GDM1 (cell line): Measurements from ENCODE around the gene OR4K17.
"Not testable (repeated sequence)": the region's sequence is repeated elsewhere in the genome, so short reads cannot be mapped to it uniquely, and the experiment has no call there.

ENCODE experiments used
- DNase-seq: peaks from one replicate; lab custom pipeline; 2025; lab: John Stamatoyannopoulos, UW

The OR4K17 gene, protein sequence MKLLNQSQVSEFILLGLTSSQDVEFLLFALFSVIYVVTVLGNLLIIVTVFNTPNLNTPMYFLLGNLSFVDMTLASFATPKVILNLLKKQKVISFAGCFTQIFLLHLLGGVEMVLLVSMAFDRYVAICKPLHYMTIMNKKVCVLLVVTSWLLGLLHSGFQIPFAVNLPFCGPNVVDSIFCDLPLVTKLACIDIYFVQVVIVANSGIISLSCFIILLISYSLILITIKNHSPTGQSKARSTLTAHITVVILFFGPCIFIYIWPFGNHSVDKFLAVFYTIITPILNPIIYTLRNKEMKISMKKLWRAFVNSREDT

DNA sequence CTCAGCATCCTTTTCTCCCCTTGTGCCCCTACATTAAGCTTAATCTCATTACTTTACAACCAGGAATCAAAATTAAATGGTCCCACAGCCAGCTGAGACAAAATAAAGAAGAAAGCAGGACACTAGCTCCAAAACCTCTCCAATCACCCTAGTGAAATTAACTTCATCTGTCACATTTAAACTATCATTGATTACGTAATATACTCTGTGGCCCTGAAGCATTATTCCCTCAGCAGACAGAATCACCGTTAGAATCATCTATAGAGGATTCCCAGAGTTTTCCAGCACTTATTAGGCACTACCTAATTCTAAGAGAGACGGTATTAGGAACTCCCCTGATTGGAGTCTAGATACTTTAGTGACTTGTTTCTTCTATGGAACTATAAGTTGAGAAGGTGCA is at the start of gene OR4K17:
TSS of gene OR4K17 (plus strand) at position 302 of the 400 bp plus-strand sequence. CDS start 6,761 bp downstream, outside the sequence.
- DNase-seq: no peak

DNA sequence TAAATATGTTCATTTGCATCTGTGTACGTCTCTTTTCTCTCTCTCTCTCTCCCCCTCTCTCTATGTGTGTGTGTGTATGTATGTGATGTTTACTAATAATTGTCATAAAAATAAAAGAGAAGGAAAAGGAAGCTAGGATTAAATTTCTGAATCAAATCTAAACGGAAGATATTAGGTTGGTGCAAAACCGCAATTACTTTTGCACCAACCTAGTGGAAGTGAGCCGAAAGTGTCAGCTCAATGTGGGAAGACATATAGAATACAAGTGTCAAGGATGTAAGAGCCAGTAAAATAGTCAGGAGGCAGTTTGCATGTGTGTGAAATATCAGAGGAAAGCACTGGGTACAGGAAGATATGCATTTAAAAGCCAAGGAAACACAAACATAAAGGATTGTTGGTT is 18.5 kb upstream of the OR4K17 start:
- no peak for DNase-seq

DNA sequence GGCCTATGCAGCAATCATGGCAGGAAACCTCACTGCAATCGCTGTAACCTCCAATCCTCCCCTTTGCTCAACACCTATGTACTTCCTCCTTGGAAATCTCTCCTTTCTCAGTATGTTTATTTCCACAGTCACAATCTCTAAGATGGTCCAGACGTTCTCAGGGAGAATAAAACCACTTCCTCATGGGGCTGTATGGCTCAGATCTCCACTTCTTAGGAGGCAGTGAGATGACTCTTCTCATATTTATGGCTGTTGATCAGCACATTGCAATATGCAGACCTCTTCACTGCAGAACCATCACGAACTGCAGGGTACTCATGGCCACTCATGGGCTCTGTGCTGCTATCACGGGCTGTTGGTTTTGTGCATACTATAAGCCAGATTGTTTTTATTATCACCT is 17.1 kb upstream of the OR4K17 start:
- no peak for DNase-seq

DNA sequence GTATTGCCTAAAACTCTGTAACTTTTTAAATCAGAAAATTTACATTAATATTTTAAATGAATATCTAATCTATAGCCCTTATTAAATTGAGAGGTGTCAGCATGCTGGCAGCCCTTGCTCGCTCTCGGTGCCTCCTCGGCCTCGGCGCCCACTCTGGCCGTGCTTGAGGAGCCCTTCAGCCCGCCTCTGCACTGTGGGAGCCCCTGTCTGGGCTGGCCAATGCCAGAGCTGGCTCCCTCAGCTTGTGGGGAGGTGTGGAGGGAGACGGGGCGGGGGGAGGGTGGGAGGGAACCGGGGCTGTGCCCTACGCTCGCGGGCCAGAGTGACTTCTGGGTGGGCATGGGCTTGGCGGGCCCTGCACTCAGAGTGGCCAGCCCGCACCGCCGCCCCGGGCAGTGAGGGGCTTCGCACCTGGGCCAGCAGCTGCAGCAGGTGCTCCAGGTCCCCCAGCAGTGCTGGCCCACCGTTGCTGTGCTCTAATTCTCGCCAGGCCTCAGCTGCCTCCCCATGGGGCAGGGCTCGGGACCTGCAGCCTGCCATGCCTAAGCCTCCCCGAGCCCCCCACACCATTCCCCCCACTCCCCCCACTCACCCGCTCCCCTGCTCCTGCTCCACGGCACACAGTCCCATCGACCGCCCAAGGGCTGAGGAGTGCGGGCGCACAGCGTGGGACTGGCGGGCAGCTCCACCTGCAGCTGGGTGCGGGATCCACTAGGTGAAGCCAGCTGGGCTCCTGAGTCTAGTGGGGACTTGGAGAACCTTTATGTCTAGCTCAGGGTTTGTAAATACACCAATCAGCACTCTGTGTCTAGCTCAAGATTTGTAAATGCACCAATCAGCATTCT is 11.4 kb upstream of the OR4K17 start:
- DNase-seq: not testable (repeated sequence)

DNA sequence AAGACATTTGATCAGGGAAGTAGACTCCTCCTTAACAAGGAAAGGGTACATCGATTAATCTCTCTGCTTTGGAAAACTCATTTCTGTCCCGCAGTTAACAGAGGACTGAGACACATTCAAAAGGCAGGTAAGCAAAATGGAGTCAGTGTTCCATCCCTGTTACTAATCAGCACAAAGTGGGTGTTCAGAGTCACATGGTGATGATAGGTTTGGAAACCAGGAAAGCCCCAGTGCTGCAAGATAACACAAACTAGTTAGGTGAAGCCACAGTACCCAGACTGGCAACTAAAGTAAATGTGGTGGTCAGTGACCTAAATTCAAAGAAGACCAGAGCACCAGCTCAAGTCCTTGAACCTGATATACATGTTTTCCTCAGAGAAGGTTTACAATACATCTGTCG is 1.8 kb downstream of the OR4K17 start:
- no peak for DNase-seq

DNA sequence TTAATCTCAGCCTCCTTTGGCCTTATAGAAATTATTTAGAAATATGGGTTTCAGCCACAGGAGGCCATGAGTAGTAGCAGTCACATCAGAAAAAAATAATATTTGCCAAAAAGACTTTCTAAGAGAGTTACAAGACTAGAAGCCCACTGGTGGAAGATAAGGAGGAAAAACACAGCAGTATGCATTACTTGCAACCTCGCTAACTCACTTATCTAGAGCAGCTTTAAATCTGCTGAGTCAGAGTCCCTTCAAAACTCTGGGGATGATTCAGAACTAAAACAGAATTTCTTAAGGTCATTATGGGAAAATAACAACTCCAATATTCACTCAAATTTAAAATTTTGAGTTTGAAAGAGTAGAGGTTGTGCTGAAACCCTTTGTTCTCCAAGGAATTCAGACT is 6.2 kb downstream of the OR4K17 start:
- DNase-seq: no peak

DNA sequence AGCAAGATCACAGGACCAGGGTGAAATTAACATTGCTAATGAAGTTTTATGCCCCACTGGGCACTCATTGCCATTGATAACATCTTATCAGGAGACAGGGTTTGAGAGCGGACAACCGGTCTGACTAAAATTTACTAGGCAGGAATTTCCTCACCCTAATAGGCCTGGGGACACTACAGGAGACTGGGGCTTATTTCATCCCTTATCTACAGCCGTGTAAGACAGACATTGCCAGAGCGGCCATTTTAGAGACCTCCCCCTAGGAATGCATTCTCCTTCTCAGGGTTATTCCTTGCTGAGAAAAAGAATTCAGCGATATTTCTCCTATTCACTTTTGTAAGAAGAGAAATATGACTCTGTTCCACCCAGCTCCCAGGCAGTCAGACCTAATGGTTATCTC is 8.3 kb downstream of the OR4K17 start:
- no peak for DNase-seq

DNA sequence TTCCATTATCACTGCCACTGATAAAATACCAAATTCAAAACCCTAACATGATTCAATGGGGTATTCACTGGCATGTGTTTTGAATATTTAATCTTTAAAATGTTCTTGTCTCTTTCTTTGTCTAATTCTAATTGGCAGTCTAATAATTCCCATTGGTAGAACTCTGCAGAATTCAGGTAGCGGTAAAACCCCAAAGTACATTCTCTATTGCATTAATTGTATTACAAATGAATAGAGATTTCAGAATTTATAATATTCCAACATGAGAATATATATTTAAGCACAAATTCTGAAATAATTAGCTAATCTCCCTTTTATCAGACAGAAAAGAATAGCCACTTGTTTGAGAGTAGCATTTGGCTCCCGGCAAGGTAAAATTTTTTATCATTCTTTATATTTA is 28.0 kb downstream of the OR4K17 start, which contains the start of gene OR4N5:
TSS of gene OR4N5 (plus strand) at position 301 of the 400 bp plus-strand sequence. CDS start 4,916 bp downstream, outside the sequence.
- DNase-seq: no peak

DNA sequence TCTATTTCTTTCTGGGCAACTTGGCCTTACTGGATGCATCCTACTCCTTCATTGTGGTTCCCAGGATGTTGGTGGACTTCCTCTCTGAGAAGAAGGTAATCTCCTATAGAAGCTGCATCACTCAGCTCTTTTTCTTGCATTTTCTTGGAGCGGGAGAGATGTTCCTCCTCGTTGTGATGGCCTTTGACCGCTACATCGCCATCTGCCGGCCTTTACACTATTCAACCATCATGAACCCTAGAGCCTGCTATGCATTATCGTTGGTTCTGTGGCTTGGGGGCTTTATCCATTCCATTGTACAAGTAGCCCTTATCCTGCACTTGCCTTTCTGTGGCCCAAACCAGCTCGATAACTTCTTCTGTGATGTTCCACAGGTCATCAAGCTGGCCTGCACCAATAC is 33.4 kb downstream of the OR4K17 start:
- DNase-seq: no peak

DNA sequence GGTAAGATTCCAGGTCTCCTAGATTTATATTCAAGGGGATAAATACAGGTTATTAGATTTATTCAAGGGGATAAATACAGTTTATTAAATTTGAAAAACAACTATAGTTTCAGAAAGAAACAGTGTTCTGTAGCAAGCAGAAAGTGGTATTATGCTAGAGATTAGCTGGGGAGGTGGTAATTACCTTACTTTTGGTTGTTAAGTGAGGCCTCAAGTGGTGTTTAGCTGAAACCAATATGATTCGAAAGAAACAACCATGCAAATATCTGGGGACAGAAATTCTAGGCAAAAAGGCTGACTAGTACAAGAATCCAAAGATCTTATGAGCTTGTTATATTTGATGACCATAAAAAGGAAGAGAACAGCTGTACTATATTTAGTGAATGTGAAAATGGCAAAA is 34.3 kb downstream of the OR4K17 start:
- DNase-seq: no peak

DNA sequence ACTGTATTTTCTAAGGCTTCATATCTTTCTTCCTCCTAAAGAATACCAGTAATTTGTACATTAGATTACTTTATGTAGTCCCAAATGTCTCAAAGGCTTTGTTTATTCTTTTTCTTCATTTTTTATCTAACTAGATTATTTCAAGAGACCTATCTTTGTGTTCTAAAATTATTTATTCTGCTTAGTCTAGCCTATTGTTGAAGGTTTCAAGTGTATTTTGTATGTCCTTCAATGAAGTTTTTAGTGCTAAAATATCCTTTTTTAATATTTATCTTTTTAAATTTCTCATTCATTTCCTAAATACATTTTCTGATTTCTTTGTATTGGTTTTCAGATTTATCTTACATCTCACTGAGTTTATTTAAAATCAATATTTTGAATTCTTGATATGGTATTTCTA is 53.9 kb downstream of the OR4K17 start:
- no peak for DNase-seq

DNA sequence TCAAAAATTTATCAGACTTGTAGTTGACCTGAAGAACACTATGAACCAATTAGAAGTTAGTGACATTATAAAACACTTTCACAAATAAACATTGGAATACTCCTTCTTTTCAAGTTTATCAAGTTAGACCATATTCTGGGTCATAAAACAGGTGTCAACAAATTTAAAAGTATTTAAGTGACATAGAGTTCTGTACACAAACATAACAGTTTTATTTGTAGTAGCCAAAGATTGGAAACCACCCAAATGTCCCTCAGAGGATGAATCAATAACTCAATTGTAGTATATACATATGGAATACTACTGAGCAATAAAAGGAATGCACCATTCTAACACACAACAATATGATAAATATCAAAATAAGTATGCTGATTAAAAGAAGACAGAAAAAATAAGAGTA is 56.6 kb downstream of the OR4K17 start:
- DNase-seq: no peak

DNA sequence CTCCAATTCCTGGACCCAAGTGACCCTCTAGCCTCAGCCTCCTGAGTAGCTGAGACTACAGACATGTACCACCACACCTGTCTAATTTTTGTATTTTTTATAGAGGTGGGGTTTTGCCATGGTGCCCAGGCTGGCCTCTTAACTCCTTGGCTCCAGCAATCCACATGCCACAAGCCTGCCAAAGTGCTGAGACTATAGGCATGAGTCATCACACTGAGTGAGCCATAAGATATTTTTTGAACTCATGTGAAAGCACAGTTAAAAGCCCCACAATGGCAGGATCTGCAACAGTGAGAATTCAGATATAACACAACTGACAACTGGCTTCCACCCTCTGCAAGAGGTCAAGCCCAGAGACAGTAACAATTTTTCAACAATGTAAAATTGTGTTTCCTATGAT is 59.3 kb downstream of the OR4K17 start:
- DNase-seq: not testable (repeated sequence)
